CD4-positive, alpha-beta T cell (primary cell): ENCODE measurements around the gene ITPR3. TPM values are rescaled to one million over a fixed set of nuclear protein-coding genes. Genes with fewer than 3 reads are reported as not detected.

Source experiments
- ATAC-seq: fragments of 200-7000 bp; cut with Tn5 transposase; one replicate; pipeline ENCODE4 v1.10.0; 2022; ENCODE audit warnings: mild to moderate bottlenecking; ENCODE audit not compliant: poor library complexity
- CTCF ChIA-PET: fragments of 350-600 bp; sonication (Branson Sonifier 250); formaldehyde crosslinking; loops from one replicate; lab custom pipeline; 2021; ENCODE audit warnings: antibody characterized with exemption, inconsistent platforms; lab: Charles Lee
- POLR2A ChIA-PET: fragments of 350-600 bp; sonication (Branson Sonifier 250); formaldehyde crosslinking; loops from one replicate; lab custom pipeline; 2021; ENCODE audit warnings: antibody characterized with exemption, inconsistent platforms; lab: Charles Lee
- DNase-seq, 14 experiments: peaks; one replicate each; pipeline ENCODE4 v3.0.0-alpha.2; 2013 to 2020; ENCODE audit warnings: mixed read lengths in 2 of 14
- H3K27ac ChIP-seq, 2 donors: one replicate each; pipeline versions ENCODE4 v1.5.1 to v1.7.0; 2013; ENCODE audit warnings: low read length in 2 of 2, low read depth in 1 of 2, mild to moderate bottlenecking in 1 of 2
- H3K27me3 ChIP-seq, 2 experiments: 1 replicate in 1 of 2; 2 replicates in 1 of 2; pipeline versions ENCODE4 v1.6.1 to v1.7.0; 2013; ENCODE audit warnings: low read length in 2 of 2, control low read depth in 1 of 2, mild to moderate bottlenecking in 1 of 2, moderate library complexity in 1 of 2; ENCODE audit not compliant: insufficient read depth in 2 of 2, control insufficient read depth in 1 of 2
- H3K36me3 ChIP-seq: one replicate; pipeline ENCODE4 v1.6.1; 2013; ENCODE audit warnings: low read length, control low read depth; ENCODE audit not compliant: insufficient read depth
- H3K4me1 ChIP-seq: one replicate; pipeline ENCODE4 v1.6.1; 2013; ENCODE audit warnings: low read length, control low read depth; ENCODE audit not compliant: insufficient read depth
- H3K4me3 ChIP-seq: one replicate; pipeline ENCODE4 v1.5.1; 2013; ENCODE audit warnings: mild to moderate bottlenecking, low read length, moderate library complexity
- H3K9me3 ChIP-seq, 2 experiments: 1 replicate in 1 of 2; 2 replicates in 1 of 2; pipeline versions ENCODE4 v1.6.1 to v1.7.0; 2013; ENCODE audit warnings: low read length in 2 of 2, mild to moderate bottlenecking in 2 of 2, control low read depth in 1 of 2, moderate library complexity in 1 of 2; ENCODE audit not compliant: control insufficient read depth in 1 of 2, insufficient read depth in 1 of 2
- H3K27ac Mint-ChIP-seq: one replicate; pipeline ENCODE4 v1.8.0; 2020; ENCODE audit warnings: mixed read lengths
- H3K27me3 Mint-ChIP-seq: one replicate; pipeline ENCODE4 v1.8.0; 2021; ENCODE audit warnings: mixed read lengths
- H3K36me3 Mint-ChIP-seq: one replicate; pipeline ENCODE4 v1.8.0; 2021; ENCODE audit warnings: low read depth, mixed read lengths
- H3K4me1 Mint-ChIP-seq: one replicate; pipeline ENCODE4 v1.8.0; 2021; ENCODE audit warnings: low read depth, mixed read lengths
- H3K4me3 Mint-ChIP-seq: one replicate; pipeline ENCODE4 v1.8.0; 2020; ENCODE audit warnings: mild to moderate bottlenecking, mixed read lengths
- H3K9me3 Mint-ChIP-seq: one replicate; pipeline ENCODE4 v1.8.0; 2020; ENCODE audit warnings: mixed read lengths
- CTCF ChIP-seq: fragments of 200-600 bp; IDR thresholded peaks from one replicate; pipeline ENCODE4 v1.8.0; 2022; ENCODE audit warnings: antibody characterized with exemption, mild to moderate bottlenecking
- intact Hi-C, 2 experiments: fragments of 100-400 bp; cut with DNase I in 1 of 2; cut with micrococcal nuclease in 1 of 2; formaldehyde crosslinking; loops; one replicate each; pipeline versions ENCODE4 v1.15.1 to v1.9.0; 2023 to 2025; cut with DNase I, micrococcal nuclease
- total RNA-seq, 174 experiments: library from RNA in 2 of 174; stranded (reverse) in 2 of 174; gene quantifications; one replicate each; pipeline ENCODE4 v1.2.3 and lab custom pipeline; 2021 to 2026

The ITPR3 gene
- total RNA-seq, 2 experiments from 2014 or later: 44.5 to 45.5 TPM

- Histone ChIP-seq H3K27me3 (peaks cover 0 to 2% of the 10 kb centered on the region in 2 experiments), H3K36me3 (no peaks in the 10 kb centered on the region), H3K9me3 (no peaks in the 10 kb centered on the region), H3K4me3 (no peak overlapping the region), H3K27ac (no peak overlapping the region), H3K4me1 (peaks cover 17% of the 10 kb centered on the region)
- Mint-ChIP-seq H3K27me3 (peaks cover 4% of the 10 kb centered on the region), H3K4me3 (no peak overlapping the region), H3K36me3 (no peaks in the 10 kb centered on the region), H3K9me3 (no peaks in the 10 kb centered on the region), H3K4me1 (peaks cover 27% of the 10 kb centered on the region), H3K27ac (no peak overlapping the region)
- TF ChIP-seq CTCF: no peak
- ATAC-seq (no peak), DNase-seq (no peak)
- POLR2A ChIA-PET: no interaction called here
- CTCF ChIA-PET: interaction anchor here (1.6 kb wide), 1 partner anchor 9 kb away, joined by 4 read pairs; the partner anchor contains the start of gene UQCC2
- intact Hi-C loops: no loop called here
Observed at GRCh38 chr6:33720998-33721397, 99.9 kb downstream of the ITPR3 start.

GRCh38 chr6:33721508-33721907, 100.4 kb downstream of the ITPR3 start:
- Histone ChIP-seq H3K9me3 (no peaks in the 10 kb centered on the region), H3K36me3 (no peaks in the 10 kb centered on the region), H3K27me3 (peaks cover 0 to 2% of the 10 kb centered on the region in 2 experiments), H3K4me3 (no peak overlapping the region), H3K4me1 (peaks cover 17% of the 10 kb centered on the region), H3K27ac (no peak overlapping the region)
- Mint-ChIP-seq H3K9me3 (no peaks in the 10 kb centered on the region), H3K4me3 (no peak overlapping the region), H3K27me3 (peaks cover 4% of the 10 kb centered on the region), H3K4me1 (peaks cover 27% of the 10 kb centered on the region), H3K36me3 (no peaks in the 10 kb centered on the region), H3K27ac (no peak overlapping the region)
- no peak for ATAC-seq
- ChIA-PET CTCF (no interaction called here), POLR2A (interaction anchor here (1.6 kb wide), 1 partner anchor 10 kb away, joined by 5 read pairs; the partner anchor contains the start of gene UQCC2)
- intact Hi-C loops: no loop called here
- TF ChIP-seq CTCF: no peak
- no peak for DNase-seq

GRCh38 chr6:33722103-33722623, 101.0 kb downstream of the ITPR3 start:
- H3K9me3 Mint-ChIP-seq: no peaks in the 10 kb centered on the region
- no peak overlapping the region for H3K27ac Mint-ChIP-seq
- Histone ChIP-seq H3K4me1 (peaks cover 17% of the 10 kb centered on the region), H3K4me3 (no peak overlapping the region), H3K27ac (no peak overlapping the region), H3K9me3 (no peaks in the 10 kb centered on the region), H3K36me3 (no peaks in the 10 kb centered on the region), H3K27me3 (peaks cover 0 to 2% of the 10 kb centered on the region in 2 experiments)
- intact Hi-C loops: no loop called here
- no peaks in the 10 kb centered on the region for H3K36me3 Mint-ChIP-seq
- ChIA-PET CTCF (no interaction called here), POLR2A (interaction anchor here (1.6 kb wide), 1 partner anchor 11 kb away, joined by 5 read pairs; the partner anchor contains the start of gene UQCC2)
- H3K4me1 Mint-ChIP-seq: peaks cover 27% of the 10 kb centered on the region
- no peak for ATAC-seq
- DNase-seq: no peak
- TF ChIP-seq CTCF: no peak
- H3K4me3 Mint-ChIP-seq: no peak overlapping the region
- peaks cover 4% of the 10 kb centered on the region for H3K27me3 Mint-ChIP-seq
